Measurements from ENCODE around the gene CFB. TPM values are rescaled to one million over a fixed set of nuclear protein-coding genes. Genes with fewer than 3 reads are reported as not detected.
A peak's percentile ranks its signal among the peaks of the same experiment; 100 is the strongest.

CFB gene
- total RNA-seq, 4 donors from 2014 or later = 9.0 to 59.7 (median 39.6) TPM

DNA sequence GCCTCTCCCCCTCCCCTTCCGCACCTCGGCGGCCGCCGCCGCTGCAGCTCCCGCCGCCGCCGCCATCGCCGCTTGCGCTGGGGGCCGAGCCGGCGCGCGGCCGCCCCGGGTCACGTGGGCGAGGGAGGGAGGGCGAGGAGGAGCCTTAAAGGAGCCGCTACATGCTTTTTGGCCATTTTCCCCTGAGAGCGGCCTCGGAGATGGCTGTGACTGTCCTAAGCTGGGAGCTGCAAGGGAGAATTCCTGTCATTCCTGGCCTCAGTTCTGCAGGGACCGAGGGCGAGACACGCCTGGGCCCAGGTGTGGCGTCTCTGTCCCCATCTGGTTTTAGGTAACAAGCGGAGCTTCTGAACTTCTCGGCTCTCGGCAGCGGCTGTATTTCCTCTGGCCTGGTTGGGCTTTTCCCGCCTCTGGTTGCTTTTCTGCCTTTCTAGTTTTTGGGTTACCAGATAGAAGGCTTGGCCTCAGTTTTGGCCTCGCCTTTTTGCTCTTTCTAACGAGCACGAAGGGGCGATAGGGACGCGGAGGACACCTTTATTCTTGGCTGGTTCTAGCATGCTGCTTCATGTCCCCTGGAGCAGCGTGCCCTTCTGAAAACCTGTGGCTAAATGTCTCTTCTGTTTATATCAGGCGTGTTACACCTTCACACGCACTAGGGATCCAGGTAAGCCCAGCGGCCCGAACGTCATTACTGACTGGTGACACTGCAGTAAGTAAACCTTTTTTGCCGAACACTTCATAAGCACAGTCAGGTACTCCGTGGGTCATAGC is 48.1 kb upstream of the CFB start, which contains the start of gene EHMT2:
Gene EHMT2 (minus strand): TSS at position 87 of the 771 bp plus-strand sequence. CDS start 21 bp downstream, at position 66.
- Histone ChIP-seq H3K27ac (peak within 1 kb of the TSS; percentile 90 to 94 (median 92)), H3K4me1 (peaks cover 14 to 42% (median 29%) of the 10 kb centered on the region in 4 donors), H3K27me3 (no peaks in the 10 kb centered on the region), H3K4me3 (peak within 1 kb of the TSS; percentile 93 to 99 (median 98)), H3K36me3 (no peaks in the 10 kb centered on the region), H3K9me3 (no peaks in the 10 kb centered on the region)
- peak; percentile 51 for TF ChIP-seq POLR2A (IDR thresholded peaks at IDR 0.05)
- no peak for TF ChIP-seq EP300 (IDR thresholded peaks at IDR 0.05; ENCODE audit: low read depth)
- peak; percentile 81 to 85 (median 82) for TF ChIP-seq POLR2AphosphoS5 (IDR thresholded peaks at IDR 0.05)
- TF ChIP-seq, protein P1, sequence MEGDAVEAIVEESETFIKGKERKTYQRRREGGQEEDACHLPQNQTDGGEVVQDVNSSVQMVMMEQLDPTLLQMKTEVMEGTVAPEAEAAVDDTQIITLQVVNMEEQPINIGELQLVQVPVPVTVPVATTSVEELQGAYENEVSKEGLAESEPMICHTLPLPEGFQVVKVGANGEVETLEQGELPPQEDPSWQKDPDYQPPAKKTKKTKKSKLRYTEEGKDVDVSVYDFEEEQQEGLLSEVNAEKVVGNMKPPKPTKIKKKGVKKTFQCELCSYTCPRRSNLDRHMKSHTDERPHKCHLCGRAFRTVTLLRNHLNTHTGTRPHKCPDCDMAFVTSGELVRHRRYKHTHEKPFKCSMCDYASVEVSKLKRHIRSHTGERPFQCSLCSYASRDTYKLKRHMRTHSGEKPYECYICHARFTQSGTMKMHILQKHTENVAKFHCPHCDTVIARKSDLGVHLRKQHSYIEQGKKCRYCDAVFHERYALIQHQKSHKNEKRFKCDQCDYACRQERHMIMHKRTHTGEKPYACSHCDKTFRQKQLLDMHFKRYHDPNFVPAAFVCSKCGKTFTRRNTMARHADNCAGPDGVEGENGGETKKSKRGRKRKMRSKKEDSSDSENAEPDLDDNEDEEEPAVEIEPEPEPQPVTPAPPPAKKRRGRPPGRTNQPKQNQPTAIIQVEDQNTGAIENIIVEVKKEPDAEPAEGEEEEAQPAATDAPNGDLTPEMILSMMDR (IDR thresholded peaks at IDR 0.05) = no peak
- WGBS, 2 donors (ENCODE audit: low coverage in 1 of 2) = 1% methylated on average over 25 of the region's 49 CpGs; no CpG with 5 or more reads in 1 of the 2 donors
- DNase-seq = peak; percentile 89
- intact Hi-C loops (cut with DNase I; ENCODE audit: low total_unique reads) (no loop called here), in situ Hi-C loops (cut with MboI; ENCODE audit: low pct_ligation_motif_present in 1 of 4, low pct_unique_long_range_greater_than_20kb in 1 of 4, low sequenced_read_pairs in 3 of 4) (no loop called here)

DNA sequence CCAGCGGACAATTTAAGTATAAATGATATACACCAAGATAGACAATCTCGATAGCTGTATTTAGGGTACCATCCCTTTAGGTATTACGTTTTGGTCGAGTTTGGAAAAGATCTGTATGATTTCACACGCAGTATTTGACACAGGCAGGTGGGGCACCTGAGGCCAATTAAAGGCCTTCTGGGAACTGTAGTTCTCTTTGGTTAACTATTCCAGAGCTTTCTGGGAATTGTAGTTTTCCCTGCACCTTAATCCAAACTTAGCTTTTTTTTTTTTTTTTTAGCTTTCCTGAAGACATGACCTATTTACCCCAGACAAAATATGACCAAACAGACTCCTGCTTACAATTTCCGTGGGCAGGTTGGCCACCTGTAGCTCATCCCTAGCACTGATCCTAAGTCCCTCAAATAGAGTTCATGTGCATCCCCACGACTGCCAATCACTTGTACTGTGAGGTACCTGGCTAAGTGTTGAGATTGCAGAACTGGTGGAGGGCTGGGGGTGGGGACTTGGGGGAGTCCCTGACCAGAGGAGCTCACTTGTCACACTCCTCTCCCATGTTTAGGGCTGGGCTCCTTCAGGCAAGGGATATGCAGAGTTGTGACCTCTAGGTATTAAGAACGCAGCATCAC is 47.4 kb upstream of the CFB start:
- Histone ChIP-seq H3K4me1 (peaks cover 14 to 47% (median 34%) of the 10 kb centered on the region in 4 donors), H3K36me3 (no peaks in the 10 kb centered on the region), H3K27ac (peak overlapping the region; percentile 90 to 94 (median 92)), H3K9me3 (no peaks in the 10 kb centered on the region), H3K27me3 (no peaks in the 10 kb centered on the region), H3K4me3 (peak overlapping the region; percentile 93 to 99 (median 96))
- 19 to 30% methylated on average over 3 to 8 of the region's 8 CpGs for WGBS, 2 donors (ENCODE audit: low coverage in 1 of 2)
- peak; percentile 47 to 59 (median 52) for TF ChIP-seq POLR2AphosphoS5 (IDR thresholded peaks at IDR 0.05)
- TF ChIP-seq, protein P1 (IDR thresholded peaks at IDR 0.05) = peak in 1 of 5 experiments; percentile 17
- no peak for TF ChIP-seq EP300 (IDR thresholded peaks at IDR 0.05; ENCODE audit: low read depth)
- TF ChIP-seq POLR2A (IDR thresholded peaks at IDR 0.05) = no peak
- DNase-seq = peak; percentile 41
- in situ Hi-C loops (cut with MboI; ENCODE audit: low pct_ligation_motif_present in 1 of 4, low pct_unique_long_range_greater_than_20kb in 1 of 4, low sequenced_read_pairs in 3 of 4) = no loop called here
- intact Hi-C loops (cut with DNase I; ENCODE audit: low total_unique reads) = no loop called here

DNA sequence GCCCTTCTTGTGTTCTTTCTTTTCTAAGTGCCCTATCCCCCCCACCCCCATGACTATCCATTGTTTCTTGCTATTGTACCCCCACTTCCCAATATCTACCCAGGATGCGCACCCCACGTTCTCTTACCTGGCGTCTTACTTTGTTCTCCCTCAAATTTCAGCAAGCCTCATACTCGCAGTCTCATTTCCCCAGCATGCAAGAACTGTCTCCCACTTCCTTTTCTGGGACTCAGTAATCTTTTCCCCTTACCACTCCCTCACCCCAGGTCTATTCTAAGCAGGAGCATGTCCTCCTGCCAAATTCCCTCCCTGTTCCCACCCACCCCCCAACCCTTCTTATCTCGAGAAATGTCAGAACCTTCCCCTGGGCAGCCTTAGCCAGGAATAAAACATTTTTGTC is 46.7 kb upstream of the CFB start:
- intact Hi-C loops (cut with DNase I; ENCODE audit: low total_unique reads) (no loop called here), in situ Hi-C loops (cut with MboI; ENCODE audit: low pct_ligation_motif_present in 1 of 4, low pct_unique_long_range_greater_than_20kb in 1 of 4, low sequenced_read_pairs in 3 of 4) (no loop called here)
- H3K27ac ChIP-seq = no peak overlapping the region

More for the DNA sequence above, 46.7 kb upstream of the CFB start:
- H3K9me3 ChIP-seq = no peaks in the 10 kb centered on the region
- WGBS, 2 donors (ENCODE audit: low coverage in 1 of 2) = 68 to 71% methylated on average over 2 to 5 of the region's 5 CpGs
- TF ChIP-seq, protein P1 (IDR thresholded peaks at IDR 0.05) = no peak
- TF ChIP-seq POLR2AphosphoS5 (IDR thresholded peaks at IDR 0.05) = no peak
- TF ChIP-seq POLR2A (IDR thresholded peaks at IDR 0.05) = no peak
- TF ChIP-seq EP300 (IDR thresholded peaks at IDR 0.05; ENCODE audit: low read depth) = no peak
- H3K4me3 ChIP-seq = no peak overlapping the region
- H3K4me1 ChIP-seq = peaks cover 14 to 47% (median 34%) of the 10 kb centered on the region in 4 donors
- no peaks in the 10 kb centered on the region for H3K36me3 ChIP-seq
- DNase-seq = no peak
- H3K27me3 ChIP-seq = no peaks in the 10 kb centered on the region
